Ishikawa (cell line): ENCODE data around the gene PLPP3.

Experiments used
- CEBPB ChIP-seq: IDR thresholded peaks from 2 replicates; pipeline ENCODE4 v1.6.1; 2012
- CREB1 ChIP-seq: IDR thresholded peaks from 2 replicates; pipeline ENCODE4 v1.6.1; 2012; ENCODE audit warnings: low read depth
- EGR1 ChIP-seq: IDR thresholded peaks from 2 replicates; pipeline ENCODE4 v1.6.1; 2012
- EP300 ChIP-seq: IDR thresholded peaks from 2 replicates; pipeline ENCODE4 v1.6.1; 2012; ENCODE audit warnings: borderline replicate concordance
- FOXM1 ChIP-seq: IDR thresholded peaks from 2 replicates; pipeline ENCODE4 v1.6.1; 2012; ENCODE audit warnings: low read depth, borderline replicate concordance
- MAX ChIP-seq: IDR thresholded peaks from 2 replicates; pipeline ENCODE4 v1.6.1; 2012
- NFIC ChIP-seq: IDR thresholded peaks from 2 replicates; pipeline ENCODE4 v1.6.1; 2012
- RAD21 ChIP-seq: IDR thresholded peaks from 2 replicates; pipeline ENCODE4 v1.6.1; 2012; ENCODE audit warnings: low read depth
- REST ChIP-seq: IDR thresholded peaks from 2 replicates; pipeline ENCODE4 v1.6.1; 2012; ENCODE audit warnings: low read depth, mild to moderate bottlenecking
- TAF1 ChIP-seq: IDR thresholded peaks from 2 replicates; pipeline ENCODE4 v1.6.1; 2012; ENCODE audit warnings: low read depth, mild to moderate bottlenecking
- TCF12 ChIP-seq: IDR thresholded peaks from 2 replicates; pipeline ENCODE4 v1.6.1; 2012; ENCODE audit warnings: low read depth
- TEAD4 ChIP-seq: IDR thresholded peaks from 2 replicates; pipeline ENCODE4 v1.6.1; 2012
- USF1 ChIP-seq: IDR thresholded peaks from 2 replicates; pipeline ENCODE4 v1.6.1; 2012
- YY1 ChIP-seq: IDR thresholded peaks from 2 replicates; pipeline ENCODE4 v1.6.1; 2012; ENCODE audit warnings: low read depth
- ZBTB7A ChIP-seq: IDR thresholded peaks from 2 replicates; pipeline ENCODE4 v1.6.1; 2012; ENCODE audit warnings: low read depth

The PLPP3 gene

GRCh38 chr1:56495538-56495937 is 83.8 kb downstream of the PLPP3 start:
- no peak for TF ChIP-seq NFIC
- TF ChIP-seq TEAD4: no peak
- TF ChIP-seq FOXM1: no peak
- no peak for TF ChIP-seq REST
- no peak for TF ChIP-seq CEBPB
- no peak for TF ChIP-seq USF1
- no peak for TF ChIP-seq YY1
- no peak for TF ChIP-seq RAD21

- TF ChIP-seq FOXM1 (no peak), CREB1 (no peak), ZBTB7A (no peak), NFIC (no peak), TEAD4 (no peak)
Observed at GRCh38 chr1:56494306-56494705, 85.1 kb downstream of the PLPP3 start.

- no peak for TF ChIP-seq CEBPB
- no peak for TF ChIP-seq CREB1
- no peak for TF ChIP-seq YY1
- no peak for TF ChIP-seq RAD21
- TF ChIP-seq EP300: no peak
- TF ChIP-seq ZBTB7A: no peak
- TF ChIP-seq REST: no peak
- TF ChIP-seq NFIC: no peak
- no peak for TF ChIP-seq EGR1
- no peak for TF ChIP-seq TAF1
- TF ChIP-seq TCF12: no peak
- TF ChIP-seq MAX: no peak
- no peak for TF ChIP-seq TEAD4
- no peak for TF ChIP-seq FOXM1
- no peak for TF ChIP-seq USF1
Observed at GRCh38 chr1:56493826-56494225, 85.5 kb downstream of the PLPP3 start.

GRCh38 chr1:56491441-56491840 is 87.9 kb downstream of the PLPP3 start:
- no peak for TF ChIP-seq CREB1
- TF ChIP-seq FOXM1: no peak
- no peak for TF ChIP-seq EP300
- TF ChIP-seq RAD21: no peak
- TF ChIP-seq YY1: no peak
- TF ChIP-seq NFIC: no peak
- TF ChIP-seq REST: no peak
- TF ChIP-seq TCF12: no peak
- TF ChIP-seq TEAD4: no peak
- TF ChIP-seq EGR1: no peak
- no peak for TF ChIP-seq USF1
- no peak for TF ChIP-seq TAF1
- no peak for TF ChIP-seq MAX
- TF ChIP-seq ZBTB7A: no peak

- TF ChIP-seq EP300 (no peak), USF1 (no peak)
Observed at GRCh38 chr1:56490619-56491018, 88.7 kb downstream of the PLPP3 start.
